Osteocyte (in vitro differentiated cells): ENCODE measurements around the gene UROC1. TPM values are rescaled to one million over a fixed set of nuclear protein-coding genes. Genes with fewer than 3 reads are reported as not detected.

Experiments used
- DNase-seq: peaks from one replicate; pipeline ENCODE4 v3.0.0; 2021; ENCODE audit warnings: mixed read lengths; ENCODE audit not compliant: unreplicated experiment; ENCODE audit errors: extremely low spot score
- H3K27ac Mint-ChIP-seq: one replicate; pipeline ENCODE4 v1.8.0; 2021; ENCODE audit warnings: mild to moderate bottlenecking, mixed read lengths; ENCODE audit not compliant: unreplicated experiment
- H3K27me3 Mint-ChIP-seq: one replicate; pipeline ENCODE4 v1.8.0; 2021; ENCODE audit warnings: mixed read lengths; ENCODE audit not compliant: unreplicated experiment
- H3K36me3 Mint-ChIP-seq: one replicate; pipeline ENCODE4 v1.8.0; 2021; ENCODE audit warnings: mixed read lengths; ENCODE audit not compliant: unreplicated experiment
- H3K4me1 Mint-ChIP-seq: one replicate; pipeline ENCODE4 v1.8.0; 2021; ENCODE audit warnings: mixed read lengths; ENCODE audit not compliant: unreplicated experiment
- H3K4me3 Mint-ChIP-seq: one replicate; pipeline ENCODE4 v1.8.0; 2021; ENCODE audit warnings: mild to moderate bottlenecking, moderate library complexity, mixed read lengths; ENCODE audit not compliant: unreplicated experiment
- H3K9me3 Mint-ChIP-seq: one replicate; pipeline ENCODE4 v1.8.0; 2021; ENCODE audit warnings: mixed read lengths; ENCODE audit not compliant: unreplicated experiment
- CTCF ChIP-seq: fragments of 200-600 bp; sonication (generic); IDR thresholded peaks from 2 replicates; pipeline ENCODE4 v1.5.0; 2021; ENCODE audit warnings: antibody characterized with exemption, mild to moderate bottlenecking, moderate library complexity
- total RNA-seq: library from RNA; stranded (reverse); gene quantifications from 2 replicates; pipeline ENCODE4 v1.2.1, GENCODE V29; 2021

Gene UROC1
- total RNA-seq, 1 donor from 2014 or later = not detected

GRCh38 chr3:126530171-126531050, 12.8 kb upstream of the UROC1 start:
- TF ChIP-seq CTCF = no peak
- Mint-ChIP-seq H3K27ac (no peak overlapping the region), H3K9me3 (no peaks in the 10 kb centered on the region), H3K27me3 (peaks cover 37% of the 10 kb centered on the region), H3K4me1 (peaks cover 5% of the 10 kb centered on the region), H3K4me3 (no peak overlapping the region), H3K36me3 (no peaks in the 10 kb centered on the region)
- DNase-seq = no peak

- Mint-ChIP-seq H3K4me1 (peaks cover 5% of the 10 kb centered on the region), H3K27ac (no peak overlapping the region), H3K27me3 (peaks cover 30% of the 10 kb centered on the region)
These were observed 12.1 kb upstream of the UROC1 start for GRCh38 chr3:126529585-126530170.

GRCh38 chr3:126528800-126529541, 11.4 kb upstream of the UROC1 start:
- DNase-seq = no peak

More at GRCh38 chr3:126529585-126530170, 12.1 kb upstream of the UROC1 start:
- Mint-ChIP-seq H3K4me3 (no peak overlapping the region), H3K9me3 (no peaks in the 10 kb centered on the region), H3K36me3 (no peaks in the 10 kb centered on the region)
- no peak for DNase-seq
- TF ChIP-seq CTCF = no peak

GRCh38 chr3:126528419-126528799, 10.8 kb upstream of the UROC1 start:
- Mint-ChIP-seq H3K9me3 (no peaks in the 10 kb centered on the region), H3K4me3 (no peak overlapping the region), H3K36me3 (no peaks in the 10 kb centered on the region), H3K27me3 (peaks cover 21% of the 10 kb centered on the region), H3K4me1 (peaks cover 5% of the 10 kb centered on the region), H3K27ac (no peak overlapping the region)
- TF ChIP-seq CTCF = no peak
- DNase-seq = no peak

More at GRCh38 chr3:126528800-126529541, 11.4 kb upstream of the UROC1 start:
- H3K27ac Mint-ChIP-seq = no peak overlapping the region
- H3K9me3 Mint-ChIP-seq = no peaks in the 10 kb centered on the region
- no peak overlapping the region for H3K4me3 Mint-ChIP-seq
- TF ChIP-seq CTCF = no peak
- no peaks in the 10 kb centered on the region for H3K36me3 Mint-ChIP-seq
- H3K4me1 Mint-ChIP-seq = peaks cover 5% of the 10 kb centered on the region
- peaks cover 23% of the 10 kb centered on the region for H3K27me3 Mint-ChIP-seq
